ENCODE data around the gene RASGRP4. TPM values are rescaled to one million over a fixed set of nuclear protein-coding genes. Genes with fewer than 3 reads are reported as not detected.

Gene RASGRP4
- total RNA-seq, 1 experiment from 2014 or later = not detected

GRCh38 chr19:38458991-38459390 lies 33.0 kb upstream of the RASGRP4 start:
- Histone ChIP-seq H3K9me3 (ENCODE audit: control insufficient read depth, insufficient read depth, low read depth, low read length) (no peaks in the 10 kb centered on the region), H3K4me1 (ENCODE audit: control insufficient read depth, insufficient read depth, low read length) (no peaks in the 10 kb centered on the region), H3K36me3 (ENCODE audit: control insufficient read depth, insufficient read depth, low read length) (no peaks in the 10 kb centered on the region), H3K4me3 (ENCODE audit: low read depth in 2 of 2, low read length in 2 of 2) (no peak overlapping the region), H3K27me3 (ENCODE audit: control insufficient read depth, insufficient read depth, low read length) (no peaks in the 10 kb centered on the region), H3K27ac (ENCODE audit: low read length) (no peak overlapping the region)
- TF ChIP-seq POLR2AphosphoS5 (IDR thresholded peaks at IDR 0.05; ENCODE audit: low read depth, low read length) = no peak
- TF ChIP-seq CTCF (IDR thresholded peaks at IDR 0.05) = no peak
- TF ChIP-seq TCF7L2 (IDR thresholded peaks at IDR 0.05; ENCODE audit: low read depth, low read length) = no peak
- no peak for TF ChIP-seq SIN3A (IDR thresholded peaks at IDR 0.05; ENCODE audit: borderline replicate concordance, insufficient read depth, low read depth, low read length)
- TF ChIP-seq REST (IDR thresholded peaks at IDR 0.05; ENCODE audit: insufficient read depth in 1 of 2, low read depth in 2 of 2, low read length in 1 of 2) = no peak
- intact Hi-C loops (cut with micrococcal nuclease; ENCODE audit: unreplicated experiment) (no loop called here), in situ Hi-C loops (cut with HindIII; ENCODE audit: low pct_unique_long_range_greater_than_20kb, low sequenced_read_pairs) (no loop called here)
- no peak for DNase-seq (ENCODE audit: low read depth, low spot score)
- no TSS peak for BruUV-seq (replicated peaks)
- POLR2A ChIA-PET = no interaction called here
- CTCF ChIA-PET = no interaction called here
- no peak for ATAC-seq

- Histone ChIP-seq H3K4me3 (ENCODE audit: low read depth in 2 of 2, low read length in 2 of 2) (no peak overlapping the region), H3K36me3 (ENCODE audit: control insufficient read depth, insufficient read depth, low read length) (no peaks in the 10 kb centered on the region), H3K27me3 (ENCODE audit: control insufficient read depth, insufficient read depth, low read length) (no peaks in the 10 kb centered on the region), H3K27ac (ENCODE audit: low read length) (no peak overlapping the region), H3K9me3 (ENCODE audit: control insufficient read depth, insufficient read depth, low read depth, low read length) (no peaks in the 10 kb centered on the region), H3K4me1 (ENCODE audit: control insufficient read depth, insufficient read depth, low read length) (no peaks in the 10 kb centered on the region)
- ChIA-PET CTCF (no interaction called here), POLR2A (interaction anchor here (0.6 kb wide), 1 partner anchor 24 kb away, joined by 13 read pairs; no protein-coding TSS in a partner anchor)
- in situ Hi-C loops (cut with HindIII; ENCODE audit: low pct_unique_long_range_greater_than_20kb, low sequenced_read_pairs) = no loop called here
- no TSS peak for BruUV-seq (replicated peaks)
- no peak for TF ChIP-seq REST (IDR thresholded peaks at IDR 0.05; ENCODE audit: insufficient read depth in 1 of 2, low read depth in 2 of 2, low read length in 1 of 2)
- TF ChIP-seq SIN3A (IDR thresholded peaks at IDR 0.05; ENCODE audit: borderline replicate concordance, insufficient read depth, low read depth, low read length) = no peak
- no peak for TF ChIP-seq TCF7L2 (IDR thresholded peaks at IDR 0.05; ENCODE audit: low read depth, low read length)
- no peak for TF ChIP-seq POLR2AphosphoS5 (IDR thresholded peaks at IDR 0.05; ENCODE audit: low read depth, low read length)
- intact Hi-C loops (cut with micrococcal nuclease; ENCODE audit: unreplicated experiment) = no loop called here
- ATAC-seq (no peak), DNase-seq (ENCODE audit: low read depth, low spot score) (no peak)
Measured at GRCh38 chr19:38457690-38458405, 31.8 kb upstream of the RASGRP4 start.
